Sigmoid colon (tissue), 7 donors: Measurements from ENCODE around the gene ZXDC. TPM values are rescaled to one million over a fixed set of nuclear protein-coding genes. Genes with fewer than 3 reads are reported as not detected.
A peak's percentile ranks its signal among the peaks of the same experiment; 100 is the strongest.

Experiments used
- DNase-seq: peaks from one replicate; pipeline ENCODE4 v3.0.0-alpha.2; 2019
- H3K27ac ChIP-seq, 4 donors: fragments of 200-600 bp; sonication (generic); one replicate each; pipeline ENCODE4 v1.5.1; 2016 to 2019; ENCODE audit warnings: mild to moderate bottlenecking in 1 of 4
- H3K27me3 ChIP-seq, 3 donors: fragments of 200-600 bp; sonication (generic); one replicate each; pipeline ENCODE4 v1.5.1; 2019; ENCODE audit warnings: mild to moderate bottlenecking in 1 of 3
- H3K36me3 ChIP-seq, 4 donors: fragments of 200-600 bp; sonication (generic); one replicate each; pipeline ENCODE4 v1.5.1; 2016 to 2019
- H3K4me1 ChIP-seq, 4 donors: fragments of 200-600 bp; sonication (generic); one replicate each; pipeline ENCODE4 v1.5.1; 2017 to 2019
- H3K4me3 ChIP-seq, 4 donors: fragments of 200-600 bp; sonication (generic); one replicate each; pipeline ENCODE4 v1.5.1; 2017 to 2019; ENCODE audit warnings: mild to moderate bottlenecking in 2 of 4, moderate library complexity in 1 of 4
- H3K9me3 ChIP-seq, 4 donors: fragments of 200-600 bp in 3 of 4; sonication (generic) in 3 of 4; one replicate each; pipeline versions ENCODE4 v1.5.1 to v1.6.1; 2013 to 2019
- CTCF ChIP-seq, 4 experiments: fragments of 450-650 bp in 3 of 4; fragments of 200-600 bp in 1 of 4; IDR thresholded peaks; one replicate each; pipeline ENCODE4 v1.5.1; 2016 to 2019; ENCODE audit warnings: antibody characterized with exemption in 4 of 4, mild to moderate bottlenecking in 3 of 4, moderate library complexity in 2 of 4
- EP300 ChIP-seq, 4 donors: sonication (generic); formaldehyde crosslinking; IDR thresholded peaks; one replicate each; pipeline ENCODE4 v1.6.1; 2017; ENCODE audit warnings: antibody characterized with exemption in 4 of 4
- POLR2A ChIP-seq, 2 donors: fragments of 450-650 bp; IDR thresholded peaks; one replicate each; pipeline ENCODE4 v1.6.1; 2016; ENCODE audit warnings: antibody characterized with exemption in 2 of 2, mild to moderate bottlenecking in 2 of 2, moderate library complexity in 2 of 2
- POLR2AphosphoS5 ChIP-seq, 4 donors: sonication (generic); formaldehyde crosslinking; IDR thresholded peaks; one replicate each; pipeline ENCODE4 v1.6.1; 2017; ENCODE audit warnings: antibody characterized with exemption in 4 of 4
- WGBS, 2 donors: extraction: QIAGEN DNeasy Blood & Tissue Kit; methylation state at CpG; one replicate each; pipeline ENCODE4 v1.1.7; 2013; 5-methylcytosine and 5-hydroxymethylcytosine counted together
- intact Hi-C: fragments of 100-400 bp; cut with DNase I; formaldehyde crosslinking; loops from one replicate; pipeline ENCODE4 v1.15.1; 2023
- polyA plus RNA-seq, 3 donors: library from polyadenylated mRNA; stranded (reverse); fragments of 200-250 nt; gene quantifications; one replicate each; pipeline ENCODE4 v1.2.3, GENCODE V29; 2013
- total RNA-seq, 4 donors: library from RNA; depleted of rRNA; stranded (reverse); fragments of >200 nt; gene quantifications; one replicate each; pipeline ENCODE4 v1.1.0, GENCODE V29; 2016
- donor health status: healthy with polysubstance abuse.
- donor health status: Bipolar disorder and iron deficiency.
- donor health status: healthy.

The ZXDC gene
- total and polyA plus RNA-seq, 7 donors: 5.5 to 33.8 (median 26.4) TPM

DNA sequence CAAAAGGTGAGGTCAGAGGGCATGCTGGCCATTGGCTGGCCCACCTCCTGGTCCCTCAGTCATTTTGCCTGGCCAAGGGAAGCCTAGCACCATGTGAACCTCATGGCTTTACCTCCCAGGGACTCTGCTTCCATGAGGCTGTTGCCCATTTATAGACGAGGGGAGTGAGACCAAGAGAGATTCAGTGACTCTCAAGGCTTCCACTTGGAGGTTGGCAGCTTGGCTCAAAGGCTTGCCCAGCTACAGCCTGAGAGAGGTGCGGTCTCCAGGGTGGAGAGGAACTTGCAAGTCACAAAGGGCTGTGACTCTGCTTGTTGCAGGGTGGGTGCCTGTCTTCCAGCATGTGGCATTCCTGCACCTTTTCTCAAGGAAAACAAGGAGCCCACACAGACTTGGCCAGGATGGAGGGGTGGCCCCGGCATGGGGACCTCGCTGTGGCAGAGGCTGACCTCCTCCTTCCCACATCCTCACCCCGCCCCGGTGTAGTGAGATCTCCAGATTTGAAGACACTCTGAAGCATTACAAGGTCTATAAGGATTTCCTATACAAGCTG, 56.5 kb downstream of the ZXDC start:
- no peak for TF ChIP-seq POLR2AphosphoS5 (IDR thresholded peaks at IDR 0.05)
- no peak for TF ChIP-seq EP300 (IDR thresholded peaks at IDR 0.05)
- TF ChIP-seq POLR2A (IDR thresholded peaks at IDR 0.05): no peak
- no peak for TF ChIP-seq CTCF (IDR thresholded peaks at IDR 0.05)
- Histone ChIP-seq H3K9me3 (no peaks in the 10 kb centered on the region), H3K36me3 (no peaks in the 10 kb centered on the region), H3K4me3 (no peak overlapping the region), H3K4me1 (peaks cover 0 to 7% (median 3%) of the 10 kb centered on the region in 4 donors), H3K27ac (no peak overlapping the region), H3K27me3 (peaks cover 8 to 52% (median 37%) of the 10 kb centered on the region in 3 donors)
- WGBS, 2 donors: 75 to 83% methylated on average over 6 of the region's 6 CpGs
- intact Hi-C loops: no loop called here
- DNase-seq: peak; percentile 34

- TF ChIP-seq EP300 (IDR thresholded peaks at IDR 0.05) (no peak), CTCF (IDR thresholded peaks at IDR 0.05) (no peak), POLR2A (IDR thresholded peaks at IDR 0.05) (no peak), POLR2AphosphoS5 (IDR thresholded peaks at IDR 0.05) (no peak)
- 84 to 85% methylated on average over 20 of the region's 20 CpGs for WGBS, 2 donors
- H3K27me3 ChIP-seq: peaks cover 8 to 52% (median 39%) of the 10 kb centered on the region in 3 donors
Observed at GRCh38 chr3:126418661-126419131, 57.0 kb downstream of the ZXDC start.

GRCh38 chr3:126417981-126418530, 57.6 kb downstream of the ZXDC start:
- no peaks in the 10 kb centered on the region for H3K36me3 ChIP-seq
- H3K27ac ChIP-seq: no peak overlapping the region
- TF ChIP-seq POLR2AphosphoS5 (IDR thresholded peaks at IDR 0.05): no peak
- TF ChIP-seq EP300 (IDR thresholded peaks at IDR 0.05): no peak
- TF ChIP-seq CTCF (IDR thresholded peaks at IDR 0.05): no peak
- no peak for TF ChIP-seq POLR2A (IDR thresholded peaks at IDR 0.05)
- intact Hi-C loops: no loop called here
- peak; percentile 44 for DNase-seq
- peaks cover 8 to 52% (median 39%) of the 10 kb centered on the region in 3 donors for H3K27me3 ChIP-seq
- H3K4me3 ChIP-seq: no peak overlapping the region
- no peaks in the 10 kb centered on the region for H3K9me3 ChIP-seq
- WGBS, 2 donors: 87 to 91% methylated on average over 11 of the region's 11 CpGs
- peaks cover 0 to 7% (median 3%) of the 10 kb centered on the region in 4 donors for H3K4me1 ChIP-seq

More at GRCh38 chr3:126418661-126419131, 57.0 kb downstream of the ZXDC start:
- Histone ChIP-seq H3K36me3 (no peaks in the 10 kb centered on the region), H3K9me3 (no peaks in the 10 kb centered on the region), H3K27ac (no peak overlapping the region), H3K4me3 (no peak overlapping the region), H3K4me1 (peaks cover 0 to 7% (median 3%) of the 10 kb centered on the region in 4 donors)
- intact Hi-C loops: no loop called here
- DNase-seq: peak; percentile 54

DNA sequence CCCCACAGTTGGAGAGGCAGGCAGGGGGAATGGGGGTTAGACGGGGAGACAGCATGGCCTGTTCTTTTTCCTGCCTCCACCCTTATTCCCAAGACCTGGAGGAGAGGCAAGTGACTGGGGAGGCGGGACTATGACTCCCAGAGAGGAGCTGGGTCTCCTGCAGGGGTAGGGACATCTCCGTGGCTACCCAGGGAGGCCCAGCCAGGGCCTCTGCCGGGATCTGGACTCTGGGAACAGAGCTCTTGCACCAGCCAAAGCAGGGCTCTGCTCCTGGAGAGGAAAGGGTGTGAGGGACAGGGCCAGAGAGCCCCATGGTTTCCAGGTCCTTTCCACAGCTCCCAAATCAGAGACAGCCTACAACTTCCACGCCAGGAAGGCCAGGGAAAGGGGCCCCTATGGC, 58.2 kb downstream of the ZXDC start:
- TF ChIP-seq POLR2A (IDR thresholded peaks at IDR 0.05) (no peak), CTCF (IDR thresholded peaks at IDR 0.05) (no peak), EP300 (IDR thresholded peaks at IDR 0.05) (no peak), POLR2AphosphoS5 (IDR thresholded peaks at IDR 0.05) (no peak)
- Histone ChIP-seq H3K36me3 (no peaks in the 10 kb centered on the region), H3K4me3 (no peak overlapping the region), H3K27ac (no peak overlapping the region), H3K9me3 (no peaks in the 10 kb centered on the region), H3K4me1 (peaks cover 0 to 7% (median 3%) of the 10 kb centered on the region in 4 donors), H3K27me3 (peaks cover 8 to 52% (median 39%) of the 10 kb centered on the region in 3 donors)
- DNase-seq: no peak
- WGBS, 2 donors: 43 to 58% methylated on average over 5 of the region's 5 CpGs
- intact Hi-C loops: no loop called here
